Skin of body (tissue), 2 donors: ENCODE measurements around the gene HACD4. TPM values are rescaled to one million over a fixed set of nuclear protein-coding genes. Genes with fewer than 3 reads are reported as not detected.
A peak's percentile ranks its signal among the peaks of the same experiment; 100 is the strongest.
"Not testable (repeated sequence)": the region's sequence is repeated elsewhere in the genome, so short reads cannot be mapped to it uniquely, and the experiment has no call there.

Experiments used
- DNase-seq: peaks from one replicate; lab custom pipeline; 2025; lab: John Stamatoyannopoulos, UW
- total RNA-seq: library from RNA; depleted of rRNA; stranded (reverse); fragments of >200 nt; gene quantifications from one replicate; pipeline ENCODE4 v1.2.3, GENCODE V29; 2014

HACD4 gene
- total RNA-seq, 1 donor from 2014 or later = 4.7 TPM

- not testable (repeated sequence) for DNase-seq
Measured at GRCh38 chr9:20973246-20973947, 58.0 kb downstream of the HACD4 start.

- no peak for DNase-seq
Measured at GRCh38 chr9:20972684-20973083, 58.8 kb downstream of the HACD4 start.

- peak; percentile 72 for DNase-seq
Measured at GRCh38 chr9:20962536-20963225, 68.8 kb downstream of the HACD4 start.

GRCh38 chr9:20950707-20951106 is 80.7 kb downstream of the HACD4 start:
- DNase-seq = no peak

Other genes starting within 250 kb of the HACD4 start
- gene IFNB1, start 46.3 kb upstream of the HACD4 start, total RNA-seq = not detected
- not detected for gene IFNW1, start 110.2 kb upstream of the HACD4 start, total RNA-seq
- gene IFNA21, start 135.0 kb upstream of the HACD4 start, total RNA-seq = not detected
- not detected for gene IFNA4, start 155.9 kb upstream of the HACD4 start, total RNA-seq
- not detected for gene IFNA7, start 170.6 kb upstream of the HACD4 start, total RNA-seq
- not detected for gene IFNA10, start 175.5 kb upstream of the HACD4 start, total RNA-seq
- not detected for gene IFNA16, start 185.7 kb upstream of the HACD4 start, total RNA-seq
- gene IFNA17, start 196.6 kb upstream of the HACD4 start, total RNA-seq = not detected
- gene IFNA14, start 208.4 kb upstream of the HACD4 start, total RNA-seq = not detected